CD14-positive monocyte (primary cell): Measurements from ENCODE around the gene DNMT3A. TPM values are rescaled to one million over a fixed set of nuclear protein-coding genes. Genes with fewer than 3 reads are reported as not detected.

Experiments used
- DNase-seq, 3 donors: peaks; one replicate each; pipeline ENCODE4 v3.0.0-alpha.2; 2011 to 2022
- H2AFZ ChIP-seq: 2 replicates; pipeline ENCODE4 v1.6.0; 2012; ENCODE audit warnings: mild to moderate bottlenecking, low read depth, low read length, inconsistent platforms; ENCODE audit not compliant: insufficient read depth, poor library complexity, severe bottlenecking
- H3K27ac ChIP-seq, 2 donors: 1 replicate in 1 of 2; 2 replicates in 1 of 2; pipeline ENCODE4 v1.5.1; 2012 to 2013; ENCODE audit warnings: low read length in 2 of 2, control low read depth in 1 of 2, inconsistent platforms in 1 of 2, low read depth in 1 of 2, mild to moderate bottlenecking in 1 of 2
- H3K27me3 ChIP-seq, 2 donors: one replicate each; pipeline versions ENCODE4 v1.6.0 to v1.6.1; 2011 to 2013; ENCODE audit warnings: low read length in 2 of 2; ENCODE audit not compliant: control insufficient read depth in 2 of 2, insufficient read depth in 2 of 2
- H3K36me3 ChIP-seq, 2 donors: replicated peaks in 1 of 2; 1 replicate in 1 of 2; 2 replicates in 1 of 2; pipeline versions ENCODE4 v1.5.1 to v1.6.1; 2012 to 2013; ENCODE audit warnings: low read length in 2 of 2, control low read depth in 1 of 2, inconsistent platforms in 1 of 2, mild to moderate bottlenecking in 1 of 2; ENCODE audit not compliant: insufficient read depth in 2 of 2, control insufficient read depth in 1 of 2
- H3K4me1 ChIP-seq, 2 donors: 1 replicate in 1 of 2; 2 replicates in 1 of 2; pipeline versions ENCODE4 v1.5.1 to v1.6.1; 2012 to 2013; ENCODE audit warnings: low read length in 2 of 2, control low read depth in 1 of 2, inconsistent platforms in 1 of 2, mild to moderate bottlenecking in 1 of 2, moderate library complexity in 1 of 2; ENCODE audit not compliant: insufficient read depth in 2 of 2, control insufficient read depth in 1 of 2
- H3K4me2 ChIP-seq: replicated peaks from 2 replicates; pipeline ENCODE3; 2012; ENCODE audit warnings: low read length, moderate library complexity, mild to moderate bottlenecking; ENCODE audit not compliant: poor library complexity, severe bottlenecking; ENCODE audit errors: extremely low read depth
- H3K4me3 ChIP-seq, 3 experiments: fragments of 200-600 bp in 1 of 3; sonication (generic) in 1 of 3; replicated peaks in 1 of 3; 1 replicate in 2 of 3; 2 replicates in 1 of 3; pipeline ENCODE4 v1.5.1; 2011 to 2013; ENCODE audit warnings: low read length in 3 of 3, mild to moderate bottlenecking in 3 of 3, control low read depth in 2 of 3, low read depth in 2 of 3, inconsistent platforms in 1 of 3, moderate library complexity in 1 of 3
- H3K79me2 ChIP-seq: 2 replicates; pipeline ENCODE4 v1.6.0; 2012; ENCODE audit warnings: mild to moderate bottlenecking, control low read depth, inconsistent platforms, low read length, moderate library complexity; ENCODE audit not compliant: insufficient read depth
- H3K9ac ChIP-seq: 2 replicates; pipeline ENCODE4 v1.6.0; 2017; ENCODE audit warnings: low read length, mild to moderate bottlenecking; ENCODE audit not compliant: insufficient read depth, poor library complexity, severe bottlenecking
- H3K9me3 ChIP-seq, 2 donors: replicated peaks in 1 of 2; 1 replicate in 1 of 2; 2 replicates in 1 of 2; pipeline versions ENCODE4 v1.5.1 to v1.6.1; 2012 to 2013; ENCODE audit warnings: low read length in 2 of 2, control low read depth in 1 of 2; ENCODE audit not compliant: control insufficient read depth in 1 of 2, insufficient read depth in 1 of 2
- H4K20me1 ChIP-seq: 2 replicates; pipeline ENCODE4 v1.6.0; 2012; ENCODE audit warnings: mild to moderate bottlenecking, low read length, control low read depth, moderate library complexity; ENCODE audit not compliant: insufficient read depth
- H3K27ac Mint-ChIP-seq, 7 donors: one replicate each; pipeline ENCODE4 v1.8.0; 2020; ENCODE audit warnings: mild to moderate bottlenecking in 7 of 7, mixed read lengths in 7 of 7, moderate library complexity in 6 of 7, inconsistent platforms in 2 of 7
- H3K27me3 Mint-ChIP-seq, 3 donors: one replicate each; pipeline ENCODE4 v1.8.0; 2021 to 2022; ENCODE audit warnings: low read depth in 3 of 3, mild to moderate bottlenecking in 3 of 3, mixed read lengths in 3 of 3, moderate library complexity in 3 of 3, inconsistent platforms in 1 of 3
- H3K36me3 Mint-ChIP-seq, 2 donors: one replicate each; pipeline ENCODE4 v1.8.0; 2020; ENCODE audit warnings: mixed read lengths in 2 of 2, inconsistent platforms in 1 of 2, mild to moderate bottlenecking in 1 of 2
- H3K4me1 Mint-ChIP-seq: one replicate; pipeline ENCODE4 v1.8.0; 2020; ENCODE audit warnings: mild to moderate bottlenecking, mixed read lengths
- H3K4me3 Mint-ChIP-seq, 2 donors: one replicate each; pipeline ENCODE4 v1.8.0; 2020; ENCODE audit warnings: mild to moderate bottlenecking in 2 of 2, mixed read lengths in 2 of 2, moderate library complexity in 1 of 2
- H3K9me3 Mint-ChIP-seq, 7 donors: one replicate each; pipeline ENCODE4 v1.8.0; 2020 to 2022; ENCODE audit warnings: mixed read lengths in 7 of 7, mild to moderate bottlenecking in 6 of 7, moderate library complexity in 6 of 7, inconsistent platforms in 2 of 7
- WGBS: methylation state at CpG from one replicate; pipeline ENCODE4 v1.1.5; 2013; ENCODE audit warnings: missing lambda C conversion rate; ENCODE audit not compliant: insufficient coverage; 5-methylcytosine and 5-hydroxymethylcytosine counted together
- intact Hi-C, 2 donors: fragments of 100-400 bp; cut with micrococcal nuclease; formaldehyde crosslinking; loops; one replicate each; pipeline versions ENCODE4 v1.15.0 to v1.15.1; 2023
- polyA plus RNA-seq, 3 donors: library from polyadenylated mRNA; depleted of rRNA in 1 of 3; unstranded in 2 of 3; stranded (reverse) in 1 of 3; fragments of 300-500 nt in 2 of 3; fragments of >200 nt in 1 of 3; fragmentation: Illumina TruSeq in 2 of 3; gene quantifications; 1 replicate in 2 of 3; 2 replicates in 1 of 3; pipeline ENCODE4 v1.2.3, GENCODE V29; 2012 to 2021
- TF ChIP-seq, protein P1 (sequence below): fragments of 200-600 bp; IDR thresholded peaks from one replicate; pipeline ENCODE4 v1.8.0; 2022; ENCODE audit warnings: antibody characterized with exemption, mild to moderate bottlenecking

DNMT3A gene
- polyA plus RNA-seq, 3 donors = 1.7 to 7.9 (median 2.7) TPM

DNA sequence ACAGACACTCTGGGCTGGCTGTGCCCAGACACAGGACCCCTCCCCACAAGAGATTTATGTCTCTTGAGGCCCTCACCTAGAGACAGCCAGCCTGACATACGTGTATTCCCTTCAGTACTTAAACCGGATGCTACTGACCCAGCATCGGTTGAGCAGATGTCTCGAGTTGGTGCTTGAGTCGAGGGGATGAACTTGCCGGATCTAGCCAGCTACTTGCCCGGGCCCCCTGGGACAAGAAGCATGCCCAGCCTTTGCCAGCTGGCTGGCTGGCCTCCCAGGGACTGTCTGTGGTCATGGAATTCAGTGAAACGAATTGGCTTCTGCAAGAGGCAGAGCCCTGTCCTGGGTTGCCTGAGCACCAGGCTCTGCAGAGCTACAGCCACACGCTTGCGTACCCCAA, 36.0 kb downstream of the DNMT3A start:
- Histone ChIP-seq H3K4me1 (peaks cover 59 to 80% of the 10 kb centered on the region in 2 donors), H2AFZ (no peak overlapping the region), H3K27me3 (no peaks in the 10 kb centered on the region), H3K4me3 (no peak overlapping the region), H3K4me2 (no peak overlapping the region), H3K9ac (no peak overlapping the region), H4K20me1 (peaks cover 61% of the 10 kb centered on the region), H3K9me3 (no peaks in the 10 kb centered on the region), H3K79me2 (no peaks in the 10 kb centered on the region), H3K27ac (no peak overlapping the region), H3K36me3 (peaks cover 0 to 17% of the 10 kb centered on the region in 2 donors)
- no peaks in the 10 kb centered on the region for H3K9me3 Mint-ChIP-seq
- intact Hi-C loops = no loop called here
- H3K27ac Mint-ChIP-seq = peak overlapping the region in 2 of 7 donors; percentile 36 to 53
- peaks cover 1 to 10% (median 9%) of the 10 kb centered on the region in 3 donors for H3K27me3 Mint-ChIP-seq
- WGBS = 93% methylated on average over 10 of the region's 10 CpGs
- DNase-seq = no peak
- H3K36me3 Mint-ChIP-seq = peaks cover 53 to 58% of the 10 kb centered on the region in 2 donors
- peaks cover 79% of the 10 kb centered on the region for H3K4me1 Mint-ChIP-seq
- TF ChIP-seq, protein P1, sequence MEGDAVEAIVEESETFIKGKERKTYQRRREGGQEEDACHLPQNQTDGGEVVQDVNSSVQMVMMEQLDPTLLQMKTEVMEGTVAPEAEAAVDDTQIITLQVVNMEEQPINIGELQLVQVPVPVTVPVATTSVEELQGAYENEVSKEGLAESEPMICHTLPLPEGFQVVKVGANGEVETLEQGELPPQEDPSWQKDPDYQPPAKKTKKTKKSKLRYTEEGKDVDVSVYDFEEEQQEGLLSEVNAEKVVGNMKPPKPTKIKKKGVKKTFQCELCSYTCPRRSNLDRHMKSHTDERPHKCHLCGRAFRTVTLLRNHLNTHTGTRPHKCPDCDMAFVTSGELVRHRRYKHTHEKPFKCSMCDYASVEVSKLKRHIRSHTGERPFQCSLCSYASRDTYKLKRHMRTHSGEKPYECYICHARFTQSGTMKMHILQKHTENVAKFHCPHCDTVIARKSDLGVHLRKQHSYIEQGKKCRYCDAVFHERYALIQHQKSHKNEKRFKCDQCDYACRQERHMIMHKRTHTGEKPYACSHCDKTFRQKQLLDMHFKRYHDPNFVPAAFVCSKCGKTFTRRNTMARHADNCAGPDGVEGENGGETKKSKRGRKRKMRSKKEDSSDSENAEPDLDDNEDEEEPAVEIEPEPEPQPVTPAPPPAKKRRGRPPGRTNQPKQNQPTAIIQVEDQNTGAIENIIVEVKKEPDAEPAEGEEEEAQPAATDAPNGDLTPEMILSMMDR = no peak
- H3K4me3 Mint-ChIP-seq = no peak overlapping the region

DNA sequence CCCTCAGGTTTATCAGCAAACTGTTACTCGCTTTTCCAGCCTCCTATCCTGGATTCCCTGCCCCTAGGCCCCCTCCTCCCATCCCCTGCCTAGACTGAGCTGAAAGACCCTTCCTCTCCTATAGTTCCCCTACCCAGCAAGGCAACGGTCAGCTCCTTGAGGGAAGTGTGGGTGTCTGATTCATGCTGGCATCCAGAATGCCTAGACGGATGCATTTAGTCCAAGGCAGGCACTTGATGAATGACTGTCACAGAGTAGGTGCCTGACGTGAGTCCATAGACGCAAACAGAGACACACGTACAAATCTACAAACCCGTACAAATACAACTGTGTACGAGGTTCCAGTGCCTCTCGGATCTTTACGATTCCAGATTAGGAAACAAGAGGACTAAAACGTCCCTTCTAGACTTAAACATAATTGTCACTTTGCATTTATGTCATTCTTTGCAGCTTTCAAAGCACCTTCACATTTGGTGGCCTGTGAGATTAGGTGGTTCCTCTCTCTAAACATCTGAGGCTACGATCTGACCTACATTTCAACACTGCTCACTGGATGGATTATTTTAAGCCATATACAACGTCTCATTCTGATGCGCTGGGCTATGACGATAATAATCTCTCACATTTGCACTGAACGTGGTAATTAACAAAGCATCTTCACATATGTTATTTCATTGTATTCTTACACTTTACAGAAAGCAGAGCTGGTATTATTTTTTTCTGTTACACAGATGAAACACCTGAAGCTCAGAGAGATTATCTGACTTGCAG, 36.7 kb downstream of the DNMT3A start:
- peaks cover 64% of the 10 kb centered on the region for H4K20me1 ChIP-seq
- no peak overlapping the region for H3K4me2 ChIP-seq
- peaks cover 52 to 61% of the 10 kb centered on the region in 2 donors for H3K36me3 Mint-ChIP-seq
- no peak overlapping the region for H2AFZ ChIP-seq
- no peaks in the 10 kb centered on the region for H3K9me3 ChIP-seq
- H3K27ac Mint-ChIP-seq = peak overlapping the region in 2 of 7 donors; percentile 41 to 63
- no peak overlapping the region for H3K27ac ChIP-seq
- peak in 2 of 3 donors; percentile 15 to 45 for DNase-seq
- peaks cover 80% of the 10 kb centered on the region for H3K4me1 Mint-ChIP-seq
- peaks cover 1 to 12% (median 9%) of the 10 kb centered on the region in 3 donors for H3K27me3 Mint-ChIP-seq
- intact Hi-C loops = loop anchor here in 1 of 2 donors (5.0 kb wide), 1 partner anchor 32 kb away; no protein-coding TSS in a partner anchor
- no peaks in the 10 kb centered on the region for H3K9me3 Mint-ChIP-seq
- H3K27me3 ChIP-seq = no peaks in the 10 kb centered on the region
- H3K4me3 ChIP-seq = no peak overlapping the region
- WGBS = 55% methylated on average over 10 of the region's 16 CpGs
- H3K9ac ChIP-seq = no peak overlapping the region
- H3K4me1 ChIP-seq = peaks cover 60 to 80% of the 10 kb centered on the region in 2 donors
- H3K36me3 ChIP-seq = peaks cover 0 to 17% of the 10 kb centered on the region in 2 donors
- no peaks in the 10 kb centered on the region for H3K79me2 ChIP-seq
- TF ChIP-seq, protein P1 = no peak
- H3K4me3 Mint-ChIP-seq = no peak overlapping the region
